Activated T-helper 1 cell treated with anti-CD3 and anti-CD28 coated beads, Interleukin-12 subunit alpha, Interleukin-12 subunit beta, Interleukin-2, Interleukin-4 antibody, amounts not matched to agents 30 ng/mL and 10 ng/mL and 1 ng/mL, durations not matched to agents 14 hours and 24 hours and 36 hours (primary cell): ENCODE data around the gene RNF183. TPM values are rescaled to one million over a fixed set of nuclear protein-coding genes. Genes with fewer than 3 reads are reported as not detected.

Source experiments
- DNase-seq: peaks from one replicate; pipeline ENCODE4 v3.0.0; 2021; ENCODE audit warnings: low spot score
- H3K27ac Mint-ChIP-seq: one replicate; pipeline ENCODE4 v1.8.0; 2021; ENCODE audit warnings: mild to moderate bottlenecking, mixed read lengths
- H3K27me3 Mint-ChIP-seq: one replicate; pipeline ENCODE4 v1.8.0; 2022; ENCODE audit warnings: mild to moderate bottlenecking, moderate library complexity, mixed read lengths; ENCODE audit not compliant: insufficient read depth
- H3K36me3 Mint-ChIP-seq: one replicate; pipeline ENCODE4 v1.8.0; 2021; ENCODE audit warnings: low read depth, mixed read lengths
- H3K4me1 Mint-ChIP-seq: one replicate; pipeline ENCODE4 v1.8.0; 2021; ENCODE audit warnings: low read depth, mixed read lengths
- H3K4me3 Mint-ChIP-seq: one replicate; pipeline ENCODE4 v1.8.0; 2021; ENCODE audit warnings: mild to moderate bottlenecking, moderate library complexity, mixed read lengths
- H3K9me3 Mint-ChIP-seq: one replicate; pipeline ENCODE4 v1.8.0; 2021; ENCODE audit warnings: mixed read lengths
- intact Hi-C: fragments of 100-400 bp; cut with micrococcal nuclease; formaldehyde crosslinking; loops from one replicate; pipeline ENCODE4 v1.15.1; 2024
- total RNA-seq: library from RNA; stranded (reverse); gene quantifications from 2 replicates; pipeline ENCODE4 v1.2.3, GENCODE V29; 2022

The RNF183 gene, protein sequence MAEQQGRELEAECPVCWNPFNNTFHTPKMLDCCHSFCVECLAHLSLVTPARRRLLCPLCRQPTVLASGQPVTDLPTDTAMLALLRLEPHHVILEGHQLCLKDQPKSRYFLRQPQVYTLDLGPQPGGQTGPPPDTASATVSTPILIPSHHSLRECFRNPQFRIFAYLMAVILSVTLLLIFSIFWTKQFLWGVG
- not detected in 2 replicates for total RNA-seq

DNA sequence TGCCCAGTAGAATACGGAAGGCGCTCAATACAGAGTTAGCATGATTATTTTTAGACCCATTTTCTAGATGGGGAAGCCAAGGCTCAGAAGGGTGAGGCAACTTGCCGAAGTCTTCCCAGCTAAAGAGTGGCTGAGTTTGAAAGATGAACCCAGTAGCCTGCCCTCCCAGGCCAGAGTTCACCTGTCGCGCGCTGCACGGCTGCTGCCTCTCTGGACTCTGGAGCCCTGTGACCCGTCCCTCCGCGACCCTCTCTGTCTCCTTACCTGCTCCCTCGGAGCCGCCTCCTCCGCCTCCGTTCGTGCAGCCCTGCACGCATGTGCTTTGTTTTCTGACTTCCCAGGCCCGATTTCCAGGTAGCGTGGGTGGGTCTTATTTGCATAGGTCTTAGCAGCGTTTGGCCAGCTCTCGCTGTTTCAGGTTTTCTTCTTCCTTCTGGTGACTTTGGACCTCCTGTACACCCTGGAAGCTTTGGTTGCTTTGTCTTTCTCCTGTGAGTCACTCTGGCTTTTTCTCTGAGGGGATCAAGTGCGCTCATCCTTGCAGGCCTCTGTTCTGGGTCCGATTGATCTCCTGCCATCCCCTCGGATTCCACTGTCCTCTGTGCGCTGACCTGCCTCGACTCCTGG, at the start of gene RNF183:
Gene RNF183, minus strand, starts transcription at position 585 of the 627 bp plus-strand sequence. CDS start 5,192 bp downstream, outside the sequence.
- Mint-ChIP-seq H3K27ac (no peak within 1 kb of the TSS), H3K9me3 (no peaks in the 10 kb centered on the region), H3K4me3 (no peak within 1 kb of the TSS), H3K27me3 (peaks cover 17% of the 10 kb centered on the region), H3K36me3 (no peaks in the 10 kb centered on the region), H3K4me1 (no peaks in the 10 kb centered on the region)
- no peak for DNase-seq
- intact Hi-C loops: no loop called here

DNA sequence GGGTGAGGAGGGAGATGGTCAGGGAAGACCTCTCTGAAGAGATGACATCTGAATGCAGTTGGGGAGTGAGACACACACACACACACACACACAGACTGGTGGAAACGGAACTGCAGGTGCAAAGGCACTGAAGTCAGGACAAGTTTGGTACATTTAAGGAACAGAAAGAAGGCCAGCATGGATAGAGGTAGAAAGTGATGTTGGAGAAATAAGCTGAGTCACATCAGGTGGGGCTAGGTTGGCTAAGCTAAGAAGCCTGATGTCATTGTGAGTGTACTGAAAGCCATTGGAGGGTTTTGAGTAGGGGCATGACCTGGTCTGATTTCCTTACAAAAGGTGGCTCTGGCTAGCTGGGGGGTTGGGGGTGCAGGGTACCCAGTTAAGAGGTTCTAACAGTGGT, 49.2 kb upstream of the RNF183 start:
- H3K36me3 Mint-ChIP-seq: peaks cover 21% of the 10 kb centered on the region
- H3K27me3 Mint-ChIP-seq: no peaks in the 10 kb centered on the region
- DNase-seq: no peak
- intact Hi-C loops: no loop called here
- H3K27ac Mint-ChIP-seq: peak overlapping the region; percentile 64
- H3K4me3 Mint-ChIP-seq: no peak overlapping the region
- no peaks in the 10 kb centered on the region for H3K9me3 Mint-ChIP-seq
- peaks cover 52% of the 10 kb centered on the region for H3K4me1 Mint-ChIP-seq

DNA sequence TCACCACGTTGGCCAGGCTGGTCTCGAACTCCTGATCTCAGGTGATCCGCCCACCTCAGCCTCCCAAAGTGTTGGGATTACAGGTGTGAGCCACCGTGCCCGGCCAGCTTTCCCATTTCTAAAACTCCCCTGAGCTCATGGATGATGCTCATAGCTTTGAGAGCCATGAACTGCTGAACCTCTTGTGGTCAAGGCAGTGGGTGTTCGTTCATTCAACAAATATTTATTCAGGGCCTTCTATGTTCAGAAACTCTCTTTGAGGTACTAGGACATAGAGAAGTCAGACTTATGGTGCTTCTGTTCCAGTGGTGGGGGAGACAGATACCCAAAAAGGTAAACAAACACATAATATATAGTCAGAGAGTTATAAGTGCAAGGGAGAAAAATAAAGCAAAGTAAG, 48.8 kb upstream of the RNF183 start:
- Mint-ChIP-seq H3K27me3 (no peaks in the 10 kb centered on the region), H3K4me3 (peak overlapping the region; percentile 8), H3K9me3 (no peaks in the 10 kb centered on the region), H3K4me1 (peaks cover 56% of the 10 kb centered on the region), H3K36me3 (peaks cover 21% of the 10 kb centered on the region), H3K27ac (peak overlapping the region; percentile 64)
- intact Hi-C loops: no loop called here
- no peak for DNase-seq

DNA sequence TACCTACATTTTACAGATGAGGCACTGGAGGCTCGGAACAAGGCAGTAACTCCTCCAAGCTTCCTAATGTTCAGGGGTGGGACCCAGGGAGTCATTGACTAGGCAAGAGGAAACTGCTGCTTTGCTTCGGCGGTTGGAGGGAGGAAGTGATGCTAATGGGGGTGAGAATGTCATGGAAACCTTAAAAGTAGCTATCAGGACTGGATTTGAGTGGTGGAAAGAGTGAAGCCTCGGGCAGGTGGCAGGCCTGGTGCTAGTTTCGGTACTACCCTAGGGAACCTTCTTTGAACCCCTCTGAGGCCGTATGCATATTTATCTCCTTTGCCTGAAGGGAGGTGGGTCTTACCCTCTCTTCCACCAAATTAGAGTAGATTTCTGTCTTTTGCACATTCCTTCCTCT, 47.8 kb upstream of the RNF183 start:
- H3K27ac Mint-ChIP-seq: peak overlapping the region; percentile 92
- H3K9me3 Mint-ChIP-seq: no peaks in the 10 kb centered on the region
- H3K4me1 Mint-ChIP-seq: peaks cover 56% of the 10 kb centered on the region
- H3K36me3 Mint-ChIP-seq: peaks cover 15% of the 10 kb centered on the region
- intact Hi-C loops: loop anchor here (1.0 to 2.0 kb wide), 7 partner anchors 11 to 166 kb away; partner anchors contain the start of genes ALAD, C9orf43, CDC26 and FKBP15
- no peaks in the 10 kb centered on the region for H3K27me3 Mint-ChIP-seq
- peak overlapping the region; percentile 93 for H3K4me3 Mint-ChIP-seq
- DNase-seq: peak; percentile 59

DNA sequence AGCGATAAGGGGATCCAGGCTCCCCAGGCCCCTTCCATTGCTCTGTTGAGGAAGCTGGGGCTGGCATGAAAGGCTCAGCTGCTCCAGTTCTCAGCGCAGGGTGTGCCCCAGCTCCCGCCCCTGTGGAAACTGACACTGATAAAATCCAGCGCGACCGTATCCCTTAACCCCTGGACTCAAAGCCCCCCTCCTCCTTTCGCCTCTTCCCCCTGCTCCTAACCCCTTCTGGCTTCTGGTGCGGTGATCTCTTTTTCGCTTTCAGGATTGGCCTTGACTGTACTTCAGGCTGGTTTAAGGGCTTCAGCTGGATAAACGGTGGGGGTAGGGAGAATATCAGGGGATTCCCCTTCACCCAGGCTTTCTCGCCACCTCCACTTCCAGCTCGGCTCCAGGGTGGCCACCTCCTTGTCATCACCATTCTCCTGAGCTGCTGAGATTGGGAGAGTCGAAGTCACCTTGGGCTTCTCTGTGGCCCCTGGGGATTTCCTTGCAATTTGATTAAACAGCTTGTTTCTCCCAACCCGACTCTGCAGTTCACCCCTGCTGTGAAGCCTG, 47.0 kb upstream of the RNF183 start:
- Mint-ChIP-seq H3K36me3 (peaks cover 15% of the 10 kb centered on the region), H3K27ac (peak overlapping the region; percentile 92), H3K4me1 (peaks cover 63% of the 10 kb centered on the region), H3K27me3 (no peaks in the 10 kb centered on the region), H3K9me3 (no peaks in the 10 kb centered on the region), H3K4me3 (peak overlapping the region; percentile 93)
- DNase-seq: peak; percentile 27
- intact Hi-C loops: loop anchor here (1.0 to 2.0 kb wide), 3 partner anchors 51 to 167 kb away; partner anchors contain the start of genes ALAD, CDC26 and PRPF4

DNA sequence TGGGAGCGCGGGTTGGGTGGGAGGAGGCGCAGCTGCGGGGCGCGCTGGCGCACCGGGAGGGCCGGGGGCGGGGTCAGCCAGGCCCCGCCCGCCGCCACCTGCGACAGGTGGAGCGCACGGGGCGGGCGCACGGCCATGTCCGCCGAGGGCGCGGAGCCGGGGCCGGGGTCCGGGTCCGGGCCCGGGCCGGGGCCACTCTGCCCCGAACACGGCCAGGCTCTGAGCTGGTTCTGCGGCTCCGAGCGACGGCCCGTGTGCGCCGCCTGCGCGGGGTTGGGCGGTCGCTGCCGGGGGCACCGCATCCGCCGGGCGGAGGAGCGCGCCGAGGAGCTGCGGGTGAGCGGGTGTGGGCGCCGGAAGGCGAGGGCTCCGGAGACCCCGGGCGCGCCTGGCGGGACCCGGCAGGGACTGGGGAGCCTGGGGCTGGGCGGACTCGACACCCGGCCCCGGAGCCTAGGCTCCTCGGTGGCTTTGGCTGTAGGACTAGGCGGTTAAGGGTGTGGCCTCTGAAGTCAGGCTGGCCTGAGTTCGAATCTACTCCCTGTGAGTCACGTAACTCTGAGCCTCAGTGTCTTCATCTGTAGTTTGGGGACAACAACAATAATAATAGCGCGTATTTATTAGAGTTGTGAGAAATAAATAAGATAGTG, 46.4 kb upstream of the RNF183 start, which contains the start of gene BSPRY:
Gene BSPRY, plus strand, starts transcription at position 97 of the 650 bp plus-strand sequence. Its CDS starts 39 bp downstream, at position 136.
- peaks cover 68% of the 10 kb centered on the region for H3K4me1 Mint-ChIP-seq
- peak; percentile 51 for DNase-seq
- intact Hi-C loops: loop anchor here (1.0 to 2.0 kb wide), 4 partner anchors 15 to 167 kb away; partner anchors contain the start of genes ALAD, CDC26 and PRPF4
- H3K9me3 Mint-ChIP-seq: no peaks in the 10 kb centered on the region
- no peaks in the 10 kb centered on the region for H3K27me3 Mint-ChIP-seq
- peak within 1 kb of the TSS; percentile 93 for H3K4me3 Mint-ChIP-seq
- peaks cover 15% of the 10 kb centered on the region for H3K36me3 Mint-ChIP-seq
- peak within 1 kb of the TSS; percentile 92 for H3K27ac Mint-ChIP-seq

DNA sequence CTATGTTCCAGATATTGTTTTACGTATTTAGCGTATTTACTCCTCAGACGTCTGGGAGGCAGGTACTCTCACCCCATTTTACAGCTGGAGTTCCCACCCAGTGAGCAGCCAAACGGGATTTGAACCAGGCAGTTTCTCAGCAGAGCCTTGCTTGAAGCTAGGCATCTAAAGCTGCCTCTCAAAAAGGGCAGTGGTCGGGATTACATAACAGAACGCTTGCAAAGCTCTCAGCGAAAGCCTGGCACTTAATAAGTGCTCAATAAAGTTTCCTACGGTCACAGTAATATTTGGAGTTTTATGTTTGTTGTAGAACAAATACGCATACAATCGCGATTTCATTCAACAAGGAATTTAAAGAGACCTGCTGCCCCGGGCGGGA, 45.9 kb upstream of the RNF183 start:
- H3K9me3 Mint-ChIP-seq: no peaks in the 10 kb centered on the region
- H3K27me3 Mint-ChIP-seq: no peaks in the 10 kb centered on the region
- peak overlapping the region; percentile 82 for H3K27ac Mint-ChIP-seq
- DNase-seq: no peak
- intact Hi-C loops: loop anchor here (2.0 kb wide), 1 partner anchor 14 kb away; no protein-coding TSS in a partner anchor
- peaks cover 11% of the 10 kb centered on the region for H3K36me3 Mint-ChIP-seq
- H3K4me1 Mint-ChIP-seq: peaks cover 67% of the 10 kb centered on the region
- H3K4me3 Mint-ChIP-seq: peak overlapping the region; percentile 82

DNA sequence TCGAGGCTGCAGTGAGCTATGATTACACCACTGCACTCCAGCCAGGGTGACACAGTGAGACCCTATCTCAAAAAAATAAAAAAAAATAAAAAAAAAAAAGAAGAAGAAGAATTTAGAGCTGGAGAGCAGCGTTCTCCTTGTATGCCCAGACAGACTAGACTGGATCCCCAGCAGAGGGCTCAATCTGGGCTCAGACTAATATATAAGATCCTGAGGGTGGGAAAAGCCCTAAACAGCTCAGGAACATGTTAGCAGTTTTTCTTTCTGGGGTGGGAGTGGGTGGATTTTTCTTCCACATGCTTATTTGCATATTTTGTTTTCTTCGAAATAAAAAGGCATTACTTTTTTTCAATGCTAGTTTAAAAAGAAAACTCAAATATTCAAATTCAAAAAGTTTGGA, 45.3 kb upstream of the RNF183 start:
- Mint-ChIP-seq H3K27me3 (no peaks in the 10 kb centered on the region), H3K4me1 (peaks cover 68% of the 10 kb centered on the region), H3K4me3 (peak overlapping the region; percentile 82), H3K36me3 (peaks cover 8% of the 10 kb centered on the region), H3K9me3 (peaks cover under 1% of the 10 kb centered on the region), H3K27ac (peak overlapping the region; percentile 54)
- no peak for DNase-seq
- intact Hi-C loops: loop anchor here (2.0 kb wide), 1 partner anchor 14 kb away; no protein-coding TSS in a partner anchor

DNA sequence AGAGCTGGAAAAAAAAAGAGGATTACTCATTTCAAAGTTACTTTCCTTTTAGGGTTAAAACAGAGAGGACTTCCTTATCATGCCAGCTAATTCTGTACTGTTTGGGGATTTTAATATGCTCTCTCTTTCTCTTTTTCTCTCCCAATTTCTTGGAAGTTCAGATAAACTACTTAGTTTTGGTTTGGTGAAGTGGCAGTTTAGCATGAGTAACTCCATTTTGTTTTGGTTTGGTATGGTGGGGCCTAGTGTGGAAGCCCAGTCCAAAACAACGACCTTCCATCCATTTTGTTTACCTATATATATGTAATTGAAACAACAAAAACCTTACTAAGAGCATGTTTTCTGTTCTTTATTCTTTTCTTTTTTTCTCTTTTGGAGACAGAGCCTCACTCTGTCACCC, 42.5 kb upstream of the RNF183 start:
- Mint-ChIP-seq H3K27ac (peak overlapping the region; percentile 72), H3K4me1 (peaks cover 70% of the 10 kb centered on the region), H3K36me3 (no peaks in the 10 kb centered on the region), H3K9me3 (peaks cover 3% of the 10 kb centered on the region), H3K27me3 (no peaks in the 10 kb centered on the region), H3K4me3 (no peak overlapping the region)
- no peak for DNase-seq
- intact Hi-C loops: no loop called here

DNA sequence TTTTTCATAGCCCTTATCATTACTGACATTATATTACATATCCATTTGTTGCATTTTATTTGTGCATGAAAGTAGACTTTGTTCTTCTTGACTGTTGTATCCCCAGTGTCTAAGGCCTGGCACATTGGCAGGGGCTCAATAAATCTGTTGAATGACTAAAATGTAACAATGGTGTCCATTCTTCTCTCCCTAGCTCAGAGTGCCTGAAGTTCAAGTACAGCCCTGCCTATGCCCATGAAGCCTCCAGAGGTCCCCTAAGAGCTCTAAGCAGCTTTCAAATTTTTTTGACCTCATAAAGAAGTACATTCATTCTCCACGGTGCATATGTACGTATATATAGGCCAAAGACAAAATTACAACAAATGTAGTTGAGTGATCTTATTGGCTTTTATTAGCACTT, 42.0 kb upstream of the RNF183 start:
- Mint-ChIP-seq H3K36me3 (no peaks in the 10 kb centered on the region), H3K27me3 (no peaks in the 10 kb centered on the region), H3K4me3 (no peak overlapping the region), H3K27ac (peak overlapping the region; percentile 72), H3K4me1 (peaks cover 70% of the 10 kb centered on the region), H3K9me3 (peaks cover 3% of the 10 kb centered on the region)
- DNase-seq: no peak
- intact Hi-C loops: no loop called here

DNA sequence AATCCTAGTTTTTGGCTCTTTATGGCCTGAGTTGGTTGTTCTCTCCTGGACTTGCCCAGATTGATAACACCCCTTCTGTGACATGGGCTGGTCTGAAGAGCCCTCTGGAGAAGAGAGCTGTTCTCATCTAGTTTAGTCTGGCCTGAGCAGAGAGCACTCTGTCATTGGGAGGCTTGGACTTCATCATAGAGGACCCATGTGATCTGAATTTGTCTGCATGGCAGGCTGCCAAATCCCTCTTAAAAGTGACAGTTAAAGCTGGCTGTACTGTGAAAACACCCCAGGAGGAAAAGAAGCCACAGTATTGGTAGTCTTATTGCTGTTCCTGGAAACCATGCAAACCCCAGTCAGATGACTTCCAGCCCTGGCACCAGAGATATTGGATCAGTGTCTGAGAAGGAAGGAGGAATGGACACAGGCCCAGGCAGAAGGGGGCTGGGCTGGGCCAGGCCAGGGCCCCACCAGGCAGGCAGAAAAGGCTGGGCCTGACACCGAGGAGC, 40.6 kb upstream of the RNF183 start:
- intact Hi-C loops: no loop called here
- H3K27me3 Mint-ChIP-seq: no peaks in the 10 kb centered on the region
- peak overlapping the region; percentile 24 for H3K4me3 Mint-ChIP-seq
- no peak for DNase-seq
- peaks cover 3% of the 10 kb centered on the region for H3K9me3 Mint-ChIP-seq
- no peaks in the 10 kb centered on the region for H3K36me3 Mint-ChIP-seq
- H3K27ac Mint-ChIP-seq: peak overlapping the region; percentile 62
- H3K4me1 Mint-ChIP-seq: peaks cover 74% of the 10 kb centered on the region

DNA sequence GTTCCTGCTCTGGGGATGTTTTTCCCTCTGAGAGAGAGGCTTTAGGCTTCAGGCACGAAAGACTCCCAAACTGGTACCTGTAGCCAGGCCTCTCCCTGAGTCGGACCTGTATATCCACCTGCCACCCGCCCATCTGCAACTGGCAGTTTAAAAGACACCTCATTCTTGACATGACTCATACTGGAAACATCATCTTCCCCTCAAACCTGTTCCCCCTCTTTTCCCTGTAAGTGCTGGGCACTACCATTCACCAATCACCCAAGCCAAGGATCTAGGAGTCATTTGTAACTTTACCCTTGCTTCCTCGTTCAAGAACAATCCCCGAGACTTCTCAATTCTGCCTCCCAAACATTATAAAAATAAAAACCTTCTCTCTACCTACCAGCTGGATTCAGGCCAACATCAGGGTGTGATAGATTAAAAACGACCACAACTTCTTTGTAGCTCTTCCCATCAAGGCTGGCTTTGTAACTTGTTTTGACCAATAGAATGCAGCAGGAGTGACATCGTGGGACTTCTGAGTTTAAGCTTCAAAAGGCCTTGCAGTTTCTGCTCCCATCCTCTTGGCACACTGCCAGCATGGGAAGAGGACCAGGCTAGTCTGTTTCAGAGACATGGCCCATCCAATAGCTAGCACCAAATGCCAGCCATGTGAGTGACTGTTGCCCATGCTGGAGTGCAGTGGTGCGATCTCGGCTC, 38.7 kb upstream of the RNF183 start:
- Mint-ChIP-seq H3K36me3 (no peaks in the 10 kb centered on the region), H3K4me1 (peaks cover 57% of the 10 kb centered on the region), H3K27ac (peak overlapping the region; percentile 89), H3K4me3 (peak overlapping the region; percentile 80), H3K27me3 (no peaks in the 10 kb centered on the region), H3K9me3 (peaks cover 3% of the 10 kb centered on the region)
- intact Hi-C loops: loop anchor here (2.0 kb wide), 2 partner anchors 121 to 171 kb away; partner anchors contain the start of genes FKBP15 and SLC31A1
- no peak for DNase-seq
